ENCODE data around the gene FARS2. TPM values are rescaled to one million over a fixed set of nuclear protein-coding genes. Genes with fewer than 3 reads are reported as not detected.

Gene FARS2
- total RNA-seq, 2 experiments from 2014 or later, result 13.8 to 14.3 TPM

DNA sequence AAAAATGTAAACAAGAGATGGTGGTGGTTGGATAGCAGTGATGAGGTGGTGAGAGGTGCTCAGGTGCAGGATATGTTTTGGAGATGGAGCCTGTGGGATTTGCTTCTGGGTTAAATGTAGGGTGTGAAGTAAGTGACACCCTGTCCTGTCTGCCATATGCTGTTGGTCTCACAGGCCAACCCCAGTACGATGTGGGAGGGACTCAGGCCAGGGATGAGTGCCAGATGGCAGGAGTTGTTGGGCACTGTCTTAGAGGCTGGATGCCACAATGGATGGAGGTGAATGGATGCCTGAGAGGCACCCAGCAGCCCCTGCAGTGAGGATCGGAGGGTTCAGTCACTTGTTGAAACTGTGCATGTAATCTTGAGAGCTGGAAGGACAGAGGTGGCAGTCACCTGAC is 486.1 kb downstream of the FARS2 start:
- intact Hi-C loops (cut with micrococcal nuclease; ENCODE audit: unreplicated experiment), result no loop called here
- Histone ChIP-seq H2AFZ (ENCODE audit: low read length) (no peak overlapping the region), H3K4me3 (ENCODE audit: low read depth, low read length, poor library complexity, severe bottlenecking) (no peak overlapping the region), H3K36me3 (ENCODE audit: insufficient read depth, low read length) (no peaks in the 10 kb centered on the region), H3K27ac (ENCODE audit: low read depth, low read length, poor library complexity, severe bottlenecking) (no peak overlapping the region), H3K79me2 (ENCODE audit: insufficient read depth, low read depth, low read length) (no peaks in the 10 kb centered on the region), H3K4me2 (ENCODE audit: low read length) (no peak overlapping the region), H3K9me2 (ENCODE audit: insufficient read depth, low read length) (no peaks in the 10 kb centered on the region), H4K20me1 (ENCODE audit: insufficient read depth, low read length) (no peaks in the 10 kb centered on the region), H3K9me3 (ENCODE audit: low read length) (no peaks in the 10 kb centered on the region), H3K4me1 (ENCODE audit: insufficient read depth, low read length, poor library complexity, severe bottlenecking) (no peaks in the 10 kb centered on the region)
- no TSS peak for BruUV-seq (replicated peaks)
- ChIA-PET POLR2A (no interaction called here), CTCF (ENCODE audit: unreplicated experiment) (no interaction called here)
- TF ChIP-seq, protein P1, sequence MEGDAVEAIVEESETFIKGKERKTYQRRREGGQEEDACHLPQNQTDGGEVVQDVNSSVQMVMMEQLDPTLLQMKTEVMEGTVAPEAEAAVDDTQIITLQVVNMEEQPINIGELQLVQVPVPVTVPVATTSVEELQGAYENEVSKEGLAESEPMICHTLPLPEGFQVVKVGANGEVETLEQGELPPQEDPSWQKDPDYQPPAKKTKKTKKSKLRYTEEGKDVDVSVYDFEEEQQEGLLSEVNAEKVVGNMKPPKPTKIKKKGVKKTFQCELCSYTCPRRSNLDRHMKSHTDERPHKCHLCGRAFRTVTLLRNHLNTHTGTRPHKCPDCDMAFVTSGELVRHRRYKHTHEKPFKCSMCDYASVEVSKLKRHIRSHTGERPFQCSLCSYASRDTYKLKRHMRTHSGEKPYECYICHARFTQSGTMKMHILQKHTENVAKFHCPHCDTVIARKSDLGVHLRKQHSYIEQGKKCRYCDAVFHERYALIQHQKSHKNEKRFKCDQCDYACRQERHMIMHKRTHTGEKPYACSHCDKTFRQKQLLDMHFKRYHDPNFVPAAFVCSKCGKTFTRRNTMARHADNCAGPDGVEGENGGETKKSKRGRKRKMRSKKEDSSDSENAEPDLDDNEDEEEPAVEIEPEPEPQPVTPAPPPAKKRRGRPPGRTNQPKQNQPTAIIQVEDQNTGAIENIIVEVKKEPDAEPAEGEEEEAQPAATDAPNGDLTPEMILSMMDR (conservative IDR thresholded peaks at IDR 0.05; ENCODE audit: low read length), result no peak
- TF ChIP-seq EZH2phosphoT487 (IDR thresholded peaks at IDR 0.05; ENCODE audit: borderline replicate concordance, low read depth, low read length), result no peak
- DNase-seq (ENCODE audit: low spot score), result no peak

DNA sequence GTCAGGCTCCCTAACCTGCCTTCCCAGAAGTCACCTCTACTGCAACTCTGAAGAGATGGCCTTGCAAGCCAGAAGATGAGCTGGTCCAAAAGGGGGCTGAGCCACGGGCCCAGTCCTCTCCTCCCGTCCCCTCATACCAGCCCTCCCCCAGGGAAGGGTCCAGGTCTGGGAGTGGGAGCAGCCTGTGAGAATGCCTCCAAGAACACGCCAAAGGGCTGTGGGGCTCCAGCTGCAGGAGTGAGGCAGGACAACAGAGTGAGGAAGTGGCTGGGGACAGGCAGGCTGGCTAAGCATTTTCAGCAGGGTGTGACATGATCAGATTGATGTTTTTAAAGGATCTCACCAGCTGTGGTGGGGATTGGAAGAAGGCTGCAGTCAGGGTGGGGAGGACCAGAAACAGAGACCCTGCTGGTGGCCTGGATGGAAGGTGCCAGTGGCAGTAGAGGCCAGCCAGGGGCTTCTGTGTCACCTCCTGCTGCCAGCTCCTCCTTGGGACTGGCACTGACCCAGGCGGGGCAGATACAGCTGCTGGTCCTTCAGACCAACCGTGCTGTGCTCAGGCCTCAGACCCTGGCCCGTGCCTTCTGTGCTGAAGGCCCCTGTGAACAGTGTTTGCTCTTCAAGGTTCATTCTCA is 487.8 kb downstream of the FARS2 start:
- BruUV-seq (replicated peaks), result no TSS peak
- H3K4me2 ChIP-seq (ENCODE audit: low read length), result no peak overlapping the region
- no peaks in the 10 kb centered on the region for H3K79me2 ChIP-seq (ENCODE audit: insufficient read depth, low read depth, low read length)
- H3K4me3 ChIP-seq (ENCODE audit: low read depth, low read length, poor library complexity, severe bottlenecking), result no peak overlapping the region
- no peak overlapping the region for H3K27ac ChIP-seq (ENCODE audit: low read depth, low read length, poor library complexity, severe bottlenecking)
- no peaks in the 10 kb centered on the region for H3K36me3 ChIP-seq (ENCODE audit: insufficient read depth, low read length)
- H3K9me3 ChIP-seq (ENCODE audit: low read length), result 0 out of 2 replicates have a peak, but pooled peaks cover 1% of the 10 kb centered on the region
- CTCF ChIA-PET (ENCODE audit: unreplicated experiment), result no interaction called here
- H4K20me1 ChIP-seq (ENCODE audit: insufficient read depth, low read length), result no peaks in the 10 kb centered on the region
- POLR2A ChIA-PET, result no interaction called here
- H3K9me2 ChIP-seq (ENCODE audit: insufficient read depth, low read length), result no peaks in the 10 kb centered on the region
- no peak for DNase-seq (ENCODE audit: low spot score)
- no peak overlapping the region for H2AFZ ChIP-seq (ENCODE audit: low read length)
- TF ChIP-seq, protein P1 (conservative IDR thresholded peaks at IDR 0.05; ENCODE audit: low read length), result no peak
- TF ChIP-seq EZH2phosphoT487 (IDR thresholded peaks at IDR 0.05; ENCODE audit: borderline replicate concordance, low read depth, low read length), result no peak
- intact Hi-C loops (cut with micrococcal nuclease; ENCODE audit: unreplicated experiment), result no loop called here
- no peaks in the 10 kb centered on the region for H3K4me1 ChIP-seq (ENCODE audit: insufficient read depth, low read length, poor library complexity, severe bottlenecking)

DNA sequence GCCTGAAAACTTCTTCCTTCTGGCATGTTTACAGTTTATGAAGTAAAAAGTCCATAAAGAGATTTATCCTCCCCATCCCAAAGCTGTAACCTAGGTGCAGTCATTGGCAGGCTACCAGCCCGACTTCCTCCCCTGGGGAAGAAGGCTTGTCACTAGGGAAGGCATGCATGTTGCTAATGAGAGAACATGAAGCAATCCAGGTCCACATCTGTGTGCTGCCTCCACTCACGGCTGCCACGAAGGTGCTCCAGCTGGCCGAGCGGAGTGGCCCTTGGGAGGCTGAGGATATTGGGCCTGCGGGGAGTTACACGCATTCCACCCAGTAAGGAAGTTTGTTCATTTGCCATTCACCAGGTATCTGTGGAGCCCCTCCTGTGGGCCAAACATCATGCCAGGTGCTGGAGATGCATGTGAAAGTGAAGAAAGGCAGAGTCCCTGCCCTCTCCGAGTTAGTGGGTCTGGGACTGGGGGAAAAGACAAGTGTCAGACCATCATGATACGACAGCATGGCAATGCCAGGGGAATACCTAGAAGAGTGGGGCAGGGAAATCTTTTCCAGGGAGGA is 488.4 kb downstream of the FARS2 start:
- no peaks in the 10 kb centered on the region for H3K36me3 ChIP-seq (ENCODE audit: insufficient read depth, low read length)
- H3K4me2 ChIP-seq (ENCODE audit: low read length), result no peak overlapping the region
- no peaks in the 10 kb centered on the region for H3K4me1 ChIP-seq (ENCODE audit: insufficient read depth, low read length, poor library complexity, severe bottlenecking)
- ChIA-PET POLR2A (no interaction called here), CTCF (ENCODE audit: unreplicated experiment) (no interaction called here)
- no peaks in the 10 kb centered on the region for H3K79me2 ChIP-seq (ENCODE audit: insufficient read depth, low read depth, low read length)
- no TSS peak for BruUV-seq (replicated peaks)
- TF ChIP-seq EZH2phosphoT487 (IDR thresholded peaks at IDR 0.05; ENCODE audit: borderline replicate concordance, low read depth, low read length), result no peak
- TF ChIP-seq, protein P1 (conservative IDR thresholded peaks at IDR 0.05; ENCODE audit: low read length), result no peak
- intact Hi-C loops (cut with micrococcal nuclease; ENCODE audit: unreplicated experiment), result no loop called here
- no peak overlapping the region for H3K4me3 ChIP-seq (ENCODE audit: low read depth, low read length, poor library complexity, severe bottlenecking)
- H3K9me2 ChIP-seq (ENCODE audit: insufficient read depth, low read length), result no peaks in the 10 kb centered on the region
- peaks cover 7% of the 10 kb centered on the region; the same call in 1 of the 2 replicates for H3K9me3 ChIP-seq (ENCODE audit: low read length)
- no peak overlapping the region for H3K27ac ChIP-seq (ENCODE audit: low read depth, low read length, poor library complexity, severe bottlenecking)
- no peak overlapping the region for H2AFZ ChIP-seq (ENCODE audit: low read length)
- H4K20me1 ChIP-seq (ENCODE audit: insufficient read depth, low read length), result no peaks in the 10 kb centered on the region
- no peak for DNase-seq (ENCODE audit: low spot score)
